IMR-90 (cell line): Measurements from ENCODE around the gene HMG20A. TPM values are rescaled to one million over a fixed set of nuclear protein-coding genes. Genes with fewer than 3 reads are reported as not detected.

Experiments used
- ATAC-seq: fragments of 200-7000 bp; cut with Tn5 transposase; 2 replicates; pipeline ENCODE4 v1.9.1; 2020; ENCODE audit warnings: low read depth, mild to moderate bottlenecking, moderate library complexity
- BruUV-seq: library from RNA; stranded (reverse); fragments of 400-500 nt; replicated peaks from 2 replicates; lab custom pipeline; 2021; lab: Mats Ljungman, UMichigan
- CTCF ChIA-PET: fragments of 300-600 bp; formaldehyde crosslinking; extraction: SDS; loops from one replicate; lab custom pipeline; 2021; ENCODE audit warnings: antibody characterized with exemption; lab: Yijun Ruan, JAX
- POLR2A ChIA-PET: fragments of 300-600 bp; sonication (Branson Sonifier 250); formaldehyde crosslinking; loops from one replicate; lab custom pipeline; 2022; ENCODE audit warnings: antibody characterized with exemption; ENCODE audit not compliant: unreplicated experiment; lab: Charles Lee
- DNase-seq: peaks from one replicate; pipeline ENCODE4 v3.0.0; 2013
- H2AFZ ChIP-seq: replicated peaks from 2 replicates; pipeline ENCODE3; 2013; ENCODE audit warnings: low read length, mild to moderate bottlenecking; ENCODE audit not compliant: poor library complexity
- H2AK5ac ChIP-seq: 2 replicates; pipeline ENCODE4 v1.6.1; 2013; ENCODE audit warnings: low read depth, low read length, inconsistent platforms
- H2AK9ac ChIP-seq: replicated peaks from 2 replicates; pipeline ENCODE3; 2013; ENCODE audit warnings: mild to moderate bottlenecking, low read depth, low read length, moderate library complexity; ENCODE audit not compliant: poor library complexity
- H2BK120ac ChIP-seq: 2 replicates; pipeline ENCODE4 v1.6.1; 2013; ENCODE audit warnings: low read depth, low read length, inconsistent platforms
- H2BK15ac ChIP-seq: 3 replicates; pipeline ENCODE4 v1.6.1; 2013; ENCODE audit warnings: low read depth, low read length, inconsistent platforms
- H2BK20ac ChIP-seq: 2 replicates; pipeline ENCODE4 v1.6.1; 2013; ENCODE audit warnings: low read depth, mild to moderate bottlenecking, inconsistent platforms, low read length, moderate library complexity
- H2BK5ac ChIP-seq: 2 replicates; pipeline ENCODE4 v1.6.1; 2013; ENCODE audit warnings: mild to moderate bottlenecking, low read depth, low read length, inconsistent platforms; ENCODE audit not compliant: poor library complexity, severe bottlenecking
- H3K14ac ChIP-seq: replicated peaks from 2 replicates; pipeline ENCODE4 v1.6.1; 2013; ENCODE audit warnings: low read depth, low read length, inconsistent platforms
- H3K18ac ChIP-seq: 2 replicates; pipeline ENCODE4 v1.6.1; 2013; ENCODE audit warnings: low read depth, low read length, control low read depth
- H3K23ac ChIP-seq: 2 replicates; pipeline ENCODE4 v1.6.1; 2013; ENCODE audit warnings: low read depth, low read length, inconsistent platforms
- H3K27ac ChIP-seq: 2 replicates; pipeline ENCODE4 v1.5.1; 2013; ENCODE audit warnings: mild to moderate bottlenecking, control low read depth, low read length; ENCODE audit not compliant: insufficient read depth
- H3K27me3 ChIP-seq: 2 replicates; pipeline ENCODE4 v1.6.1; 2013; ENCODE audit warnings: low read length; ENCODE audit not compliant: control insufficient read depth, insufficient read depth
- H3K36me3 ChIP-seq: 2 replicates; pipeline ENCODE4 v1.6.1; 2013; ENCODE audit warnings: low read length, mixed read lengths; ENCODE audit not compliant: control insufficient read depth, insufficient read depth
- H3K4ac ChIP-seq: 2 replicates; pipeline ENCODE4 v1.6.1; 2013; ENCODE audit warnings: low read depth, low read length, inconsistent platforms
- H3K4me1 ChIP-seq: 2 replicates; pipeline ENCODE4 v1.6.1; 2013; ENCODE audit warnings: low read length, mixed read lengths; ENCODE audit not compliant: control insufficient read depth, insufficient read depth
- H3K4me2 ChIP-seq: 2 replicates; pipeline ENCODE4 v1.6.1; 2013; ENCODE audit warnings: low read depth, mild to moderate bottlenecking, control low read depth, low read length, moderate library complexity
- H3K4me3 ChIP-seq: 2 replicates; pipeline ENCODE4 v1.5.1; 2013; ENCODE audit warnings: low read depth, mild to moderate bottlenecking, control low read depth, low read length, moderate library complexity; ENCODE audit not compliant: insufficient read depth
- H3K56ac ChIP-seq: 2 replicates; pipeline ENCODE4 v1.6.1; 2013; ENCODE audit warnings: low read length, inconsistent platforms; ENCODE audit not compliant: insufficient read depth; ENCODE audit errors: extremely low read depth
- H3K79me1 ChIP-seq, 2 experiments: 2 replicates each; pipeline ENCODE4 v1.6.1; 2013; ENCODE audit warnings: low read length in 2 of 2, inconsistent platforms in 1 of 2, low read depth in 1 of 2
- H3K9ac ChIP-seq: 2 replicates; pipeline ENCODE4 v1.6.1; 2013; ENCODE audit warnings: low read depth, low read length, control low read depth
- H3K9me1 ChIP-seq: 2 replicates; pipeline ENCODE4 v1.6.1; 2013; ENCODE audit warnings: low read length, inconsistent platforms; ENCODE audit not compliant: insufficient read depth
- H3K9me3 ChIP-seq: 2 replicates; pipeline ENCODE4 v1.6.1; 2013; ENCODE audit warnings: low read length; ENCODE audit not compliant: control insufficient read depth, insufficient read depth
- H4K20me1 ChIP-seq: 2 replicates; pipeline ENCODE4 v1.6.1; 2013; ENCODE audit warnings: low read length, inconsistent platforms; ENCODE audit not compliant: insufficient read depth
- H4K5ac ChIP-seq: 2 replicates; pipeline ENCODE4 v1.6.1; 2013; ENCODE audit warnings: mild to moderate bottlenecking, low read depth, low read length, control low read depth
- H4K8ac ChIP-seq, 2 experiments: 2 replicates each; pipeline ENCODE4 v1.6.1; 2013; ENCODE audit warnings: low read depth in 2 of 2, low read length in 2 of 2, control low read depth in 1 of 2, inconsistent platforms in 1 of 2
- H4K91ac ChIP-seq: 2 replicates; pipeline ENCODE4 v1.6.1; 2013; ENCODE audit warnings: low read depth, low read length, inconsistent platforms; ENCODE audit not compliant: insufficient read depth
- BHLHE40 ChIP-seq: fragments of 150-350 bp; IDR thresholded peaks from 2 replicates; pipeline ENCODE4 v1.6.1; 2016; ENCODE audit warnings: mild to moderate bottlenecking, low read depth, low read length
- CEBPB ChIP-seq: IDR thresholded peaks from 2 replicates; pipeline ENCODE4 v1.6.1; 2012; ENCODE audit warnings: low read depth, low read length, improper control_type of control experiment
- CHD1 ChIP-seq: IDR thresholded peaks from 2 replicates; pipeline ENCODE4 v1.6.1; 2012; ENCODE audit warnings: low read depth, low read length, improper control_type of control experiment
- CTCF ChIP-seq: conservative IDR thresholded peaks from 2 replicates; pipeline ENCODE4 v1.5.1; 2012; ENCODE audit warnings: mild to moderate bottlenecking, low read depth, low read length, improper control_type of control experiment
- ELK1 ChIP-seq: fragments of 150-350 bp; IDR thresholded peaks from 2 replicates; pipeline ENCODE4 v1.6.1; 2016; ENCODE audit warnings: low read depth, mild to moderate bottlenecking, low read length, moderate library complexity, borderline replicate concordance
- FOS ChIP-seq: fragments of 150-350 bp; IDR thresholded peaks from 2 replicates; pipeline ENCODE4 v1.6.1; 2016; ENCODE audit warnings: low read depth, low read length
- MAFK ChIP-seq: IDR thresholded peaks from 2 replicates; pipeline ENCODE4 v1.6.1; 2012; ENCODE audit warnings: low read depth, low read length, improper control_type of control experiment
- MAZ ChIP-seq: IDR thresholded peaks from 2 replicates; pipeline ENCODE4 v1.6.1; 2012; ENCODE audit warnings: low read depth, mild to moderate bottlenecking, low read length, improper control_type of control experiment, moderate library complexity, borderline replicate concordance
- NFE2L2 ChIP-seq: fragments of 150-350 bp; IDR thresholded peaks from 2 replicates; pipeline ENCODE4 v1.6.1; 2016; ENCODE audit warnings: low read depth, mild to moderate bottlenecking, low read length
- POLR2A ChIP-seq: IDR thresholded peaks from 2 replicates; pipeline ENCODE4 v1.6.1; 2012; ENCODE audit warnings: mild to moderate bottlenecking, low read depth, low read length
- RAD21 ChIP-seq: IDR thresholded peaks from 2 replicates; pipeline ENCODE4 v1.6.1; 2012; ENCODE audit warnings: low read length, improper control_type of control experiment
- RCOR1 ChIP-seq: IDR thresholded peaks from 2 replicates; pipeline ENCODE4 v1.6.1; 2012; ENCODE audit warnings: mild to moderate bottlenecking, low read length, improper control_type of control experiment; ENCODE audit not compliant: insufficient replicate concordance
- RFX5 ChIP-seq: IDR thresholded peaks from 2 replicates; pipeline ENCODE4 v1.8.0; 2012; ENCODE audit warnings: low read depth, mild to moderate bottlenecking, low read length, moderate library complexity
- SMC3 ChIP-seq: fragments of 150-350 bp; IDR thresholded peaks from 2 replicates; pipeline ENCODE4 v1.6.1; 2016; ENCODE audit warnings: low read depth, mild to moderate bottlenecking, antibody characterized with exemption, low read length, moderate library complexity
- USF2 ChIP-seq: fragments of 150-350 bp; IDR thresholded peaks from 2 replicates; pipeline ENCODE4 v1.6.1; 2017; ENCODE audit warnings: mild to moderate bottlenecking, antibody characterized with exemption, low read length, low read depth
- WGBS, 2 experiments: methylation state at CpG; one replicate each; pipeline versions ENCODE4 v1.1.5 to v1.1.7; 2013; ENCODE audit warnings: missing lambda C conversion rate in 2 of 2; ENCODE audit not compliant: insufficient read length in 1 of 2; ENCODE audit errors: extremely low coverage in 2 of 2; 5-methylcytosine and 5-hydroxymethylcytosine counted together
- dilution Hi-C: fragments of 300-500 bp; cut with HindIII; formaldehyde crosslinking; loops from one replicate; pipeline ENCODE4 v1.14.3; 2018; ENCODE audit warnings: low sequenced_read_pairs; ENCODE audit not compliant: unreplicated experiment
- in situ Hi-C: fragments of 300-500 bp; cut with MboI; formaldehyde crosslinking; loops from 3 replicates; pipeline ENCODE4 v1.14.3; 2019; ENCODE audit warnings: low sequenced_read_pairs, inconsistent platforms, mixed read lengths
- intact Hi-C: fragments of 100-400 bp; cut with micrococcal nuclease; formaldehyde crosslinking; loops from 2 replicates; pipeline ENCODE4 v1.10.0; 2022
- polyA plus RNA-seq, 3 experiments: library from polyadenylated mRNA; depleted of rRNA; stranded (reverse); fragments of >200 nt; gene quantifications; 2 replicates each; pipeline ENCODE4 v1.2.3, GENCODE V29; 2012; ENCODE audit warnings: low replicate concordance in 1 of 3
- total RNA-seq: library from RNA; depleted of rRNA; stranded (reverse); fragments of >200 nt; gene quantifications from 2 replicates; pipeline ENCODE4 v1.2.3, GENCODE V29; 2012

Gene HMG20A
- total and polyA plus RNA-seq, 2 of the 4 experiments (the other 2 are of a cell fraction): 22.3 to 25.3 TPM

GRCh38 chr15:77415450-77416147, 5.1 kb upstream of the HMG20A start:
- Histone ChIP-seq H3K4me1 (peaks cover 12% of the 10 kb centered on the region), H3K36me3 (no peaks in the 10 kb centered on the region), H3K18ac (no peak overlapping the region), H3K9me1 (peaks cover 11% of the 10 kb centered on the region), H3K9me3 (no peaks in the 10 kb centered on the region), H3K4me2 (no peak overlapping the region), H2AK9ac (no peak overlapping the region), H2BK5ac (no peak overlapping the region), H3K27ac (no peak overlapping the region), H3K23ac (peak overlapping the region; percentile 26; the same call in 1 of the 2 replicates), H4K5ac (no peak overlapping the region), H4K91ac (no peak overlapping the region), H4K8ac (no peak overlapping the region), H3K14ac (peak overlapping the region; percentile 3; the same call in 1 of the 2 replicates), H3K56ac (no peak overlapping the region), H2AFZ (no peak overlapping the region), H3K4ac (no peak overlapping the region), H3K9ac (no peak overlapping the region), H2BK120ac (0 out of 2 replicates have a peak overlapping the region, but pooled peaks have one; percentile 12), H3K27me3 (no peaks in the 10 kb centered on the region), H4K20me1 (peaks cover 74% of the 10 kb centered on the region), H2BK15ac (0 out of 3 replicates have a peak overlapping the region, but pooled peaks have one; percentile 9), H3K79me1 (peaks cover 13 to 72% of the 10 kb centered on the region in 2 experiments; a peak in 3 of 4 replicates), H2BK20ac (no peak overlapping the region), H3K4me3 (no peak overlapping the region), H2AK5ac (peak overlapping the region; percentile 14)
- ChIA-PET POLR2A (no interaction called here), CTCF (interaction anchor here (1.2 kb wide), 1 partner anchor 82 kb away, joined by 4 read pairs; no protein-coding TSS in a partner anchor)
- in situ Hi-C loops: no loop called here
- dilution Hi-C loops: no loop called here
- intact Hi-C loops: no loop called here
- no TSS peak for BruUV-seq
- ATAC-seq: no peak
- DNase-seq: no peak
- WGBS, 2 experiments: 81% methylated on average over 4 of the region's 4 CpGs; no CpG with 5 or more reads in 1 of the 2 experiments
- TF ChIP-seq RCOR1 (no peak), USF2 (no peak), POLR2A (no peak), BHLHE40 (no peak), MAZ (no peak), CEBPB (no peak), FOS (no peak), MAFK (no peak), ELK1 (no peak), CTCF (no peak), RFX5 (no peak), SMC3 (no peak), RAD21 (no peak), NFE2L2 (no peak), CHD1 (no peak)
